ENCODE results near the gene KIF1B. TPM values are rescaled to one million over a fixed set of nuclear protein-coding genes. Genes with fewer than 3 reads are reported as not detected.

The KIF1B gene
- total and polyA plus RNA-seq, 2 donors (not counting 1 experiment from before 2014, with no cell fraction given) = 3.5 to 16.4 TPM

GRCh38 chr1:10360045-10360444 is 149.7 kb downstream of the KIF1B start:
- Histone ChIP-seq H3K9me3 (ENCODE audit: control extremely low read depth in 1 of 3, control insufficient read depth in 2 of 3, insufficient read depth in 1 of 3, low read length in 2 of 3) (no peaks in the 10 kb centered on the region), H3K4me3 (ENCODE audit: control extremely low read depth in 1 of 5, extremely low read depth in 1 of 5, insufficient read depth in 1 of 5, low read depth in 2 of 5, low read length in 4 of 5) (no peak overlapping the region), H3K9ac (ENCODE audit: low read length) (no peak overlapping the region), H3K4me1 (ENCODE audit: control insufficient read depth in 2 of 2, insufficient read depth in 2 of 2, low read length in 2 of 2) (no peaks in the 10 kb centered on the region), H2AFZ (ENCODE audit: insufficient read depth, low read depth, low read length, poor library complexity, severe bottlenecking) (no peak overlapping the region), H3K36me3 (replicated peaks in 1 of 2; ENCODE audit: control extremely low read depth in 1 of 2, control insufficient read depth in 1 of 2, extremely low read depth in 1 of 2, insufficient read depth in 2 of 2, low read length in 1 of 2) (no peaks in the 10 kb centered on the region), H3K27ac (ENCODE audit: low read length in 2 of 2) (no peak overlapping the region), H3K79me2 (ENCODE audit: control insufficient read depth, insufficient read depth, low read length) (no peaks in the 10 kb centered on the region), H4K20me1 (ENCODE audit: control insufficient read depth, insufficient read depth, low read length, poor library complexity, severe bottlenecking) (no peaks in the 10 kb centered on the region), H3K27me3 (replicated peaks in 1 of 4; ENCODE audit: control extremely low read depth in 1 of 4, control insufficient read depth in 3 of 4, insufficient read depth in 4 of 4, low read length in 3 of 4) (no peaks in the 10 kb centered on the region), H3K4me2 (replicated peaks; ENCODE audit: low read depth, low read length, poor library complexity, severe bottlenecking) (no peak overlapping the region)
- H3K4me1 Mint-ChIP-seq = no peaks in the 10 kb centered on the region
- H3K9me3 Mint-ChIP-seq (ENCODE audit: insufficient read depth) = no peaks in the 10 kb centered on the region
- CTCF ChIA-PET = interaction anchor here (0.5 to 1.3 kb wide), 2 partner anchors 17 to 354 kb away, joined by 3 read pairs; no protein-coding TSS in a partner anchor
- POLR2A ChIA-PET = no interaction called here
- no CpG with 5 or more reads among the region's 1 CpG for WGBS (ENCODE audit: insufficient coverage)
- H3K27ac Mint-ChIP-seq = no peak overlapping the region
- no peaks in the 10 kb centered on the region for H3K27me3 Mint-ChIP-seq
- H3K4me3 Mint-ChIP-seq = no peak overlapping the region
- TF ChIP-seq, protein P1, sequence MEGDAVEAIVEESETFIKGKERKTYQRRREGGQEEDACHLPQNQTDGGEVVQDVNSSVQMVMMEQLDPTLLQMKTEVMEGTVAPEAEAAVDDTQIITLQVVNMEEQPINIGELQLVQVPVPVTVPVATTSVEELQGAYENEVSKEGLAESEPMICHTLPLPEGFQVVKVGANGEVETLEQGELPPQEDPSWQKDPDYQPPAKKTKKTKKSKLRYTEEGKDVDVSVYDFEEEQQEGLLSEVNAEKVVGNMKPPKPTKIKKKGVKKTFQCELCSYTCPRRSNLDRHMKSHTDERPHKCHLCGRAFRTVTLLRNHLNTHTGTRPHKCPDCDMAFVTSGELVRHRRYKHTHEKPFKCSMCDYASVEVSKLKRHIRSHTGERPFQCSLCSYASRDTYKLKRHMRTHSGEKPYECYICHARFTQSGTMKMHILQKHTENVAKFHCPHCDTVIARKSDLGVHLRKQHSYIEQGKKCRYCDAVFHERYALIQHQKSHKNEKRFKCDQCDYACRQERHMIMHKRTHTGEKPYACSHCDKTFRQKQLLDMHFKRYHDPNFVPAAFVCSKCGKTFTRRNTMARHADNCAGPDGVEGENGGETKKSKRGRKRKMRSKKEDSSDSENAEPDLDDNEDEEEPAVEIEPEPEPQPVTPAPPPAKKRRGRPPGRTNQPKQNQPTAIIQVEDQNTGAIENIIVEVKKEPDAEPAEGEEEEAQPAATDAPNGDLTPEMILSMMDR (IDR thresholded peaks at IDR 0.05) = no peak
- TF ChIP-seq EZH2 (IDR thresholded peaks at IDR 0.05; ENCODE audit: borderline replicate concordance, insufficient read depth, low read depth, low read length, poor library complexity, severe bottlenecking) = no peak
- intact Hi-C loops (cut with micrococcal nuclease) = no loop called here
- ATAC-seq (ENCODE audit: low read depth) (no peak), DNase-seq (no peak)

GRCh38 chr1:10361515-10361914 is 151.1 kb downstream of the KIF1B start:
- no peak overlapping the region for H3K27ac Mint-ChIP-seq
- H3K4me2 ChIP-seq (replicated peaks; ENCODE audit: low read depth, low read length, poor library complexity, severe bottlenecking) = no peak overlapping the region
- no peaks in the 10 kb centered on the region for H3K9me3 ChIP-seq (ENCODE audit: control extremely low read depth in 1 of 3, control insufficient read depth in 2 of 3, insufficient read depth in 1 of 3, low read length in 2 of 3)
- intact Hi-C loops (cut with micrococcal nuclease) = no loop called here
- no peak for DNase-seq
- no peaks in the 10 kb centered on the region for H3K9me3 Mint-ChIP-seq (ENCODE audit: insufficient read depth)
- no peak for ATAC-seq (ENCODE audit: low read depth)
- H3K4me1 ChIP-seq (ENCODE audit: control insufficient read depth in 2 of 2, insufficient read depth in 2 of 2, low read length in 2 of 2) = no peaks in the 10 kb centered on the region
- H3K4me1 Mint-ChIP-seq = no peaks in the 10 kb centered on the region
- H3K9ac ChIP-seq (ENCODE audit: low read length) = no peak overlapping the region
- no peaks in the 10 kb centered on the region for H4K20me1 ChIP-seq (ENCODE audit: control insufficient read depth, insufficient read depth, low read length, poor library complexity, severe bottlenecking)
- ChIA-PET POLR2A (no interaction called here), CTCF (no interaction called here)
- no peak overlapping the region for H3K4me3 Mint-ChIP-seq
- no peak overlapping the region for H2AFZ ChIP-seq (ENCODE audit: insufficient read depth, low read depth, low read length, poor library complexity, severe bottlenecking)
- no peak overlapping the region for H3K4me3 ChIP-seq (ENCODE audit: control extremely low read depth in 1 of 5, extremely low read depth in 1 of 5, insufficient read depth in 1 of 5, low read depth in 2 of 5, low read length in 4 of 5)
- H3K36me3 ChIP-seq (replicated peaks in 1 of 2; ENCODE audit: control extremely low read depth in 1 of 2, control insufficient read depth in 1 of 2, extremely low read depth in 1 of 2, insufficient read depth in 2 of 2, low read length in 1 of 2) = peaks cover 2 to 5% of the 10 kb centered on the region in 2 experiments
- over 99% methylated on average over 10 of the region's 10 CpGs for whole genome bisulfite sequencing (ENCODE audit: insufficient coverage)
- TF ChIP-seq EZH2 (IDR thresholded peaks at IDR 0.05; ENCODE audit: borderline replicate concordance, insufficient read depth, low read depth, low read length, poor library complexity, severe bottlenecking) = no peak
- TF ChIP-seq, protein P1 (IDR thresholded peaks at IDR 0.05) = no peak
- H3K27me3 ChIP-seq (replicated peaks in 1 of 4; ENCODE audit: control extremely low read depth in 1 of 4, control insufficient read depth in 3 of 4, insufficient read depth in 4 of 4, low read length in 3 of 4) = no peaks in the 10 kb centered on the region
- H3K79me2 ChIP-seq (ENCODE audit: control insufficient read depth, insufficient read depth, low read length) = no peaks in the 10 kb centered on the region
- H3K27ac ChIP-seq (ENCODE audit: low read length in 2 of 2) = no peak overlapping the region
- no peaks in the 10 kb centered on the region for H3K27me3 Mint-ChIP-seq

Data from B cell (primary cell).